H4 (cell line): Measurements from ENCODE around the gene CACNA1F. TPM values are rescaled to one million over a fixed set of nuclear protein-coding genes. Genes with fewer than 3 reads are reported as not detected.

Experiments
- DNase-seq: peaks from one replicate; pipeline ENCODE4 v3.0.0-alpha.2; 2015; ENCODE audit warnings: low spot score
- total RNA-seq: library from RNA; depleted of rRNA; stranded (reverse); fragments of >200 nt; shearing (Covaris generic); gene quantifications from 2 replicates; pipeline ENCODE4 v1.2.3, GENCODE V29; 2014

The CACNA1F gene
- total RNA-seq, 1 experiment from 2014 or later = not detected

GRCh38 chrX:49257846-49258748 is 25.0 kb upstream of the CACNA1F start:
- no peak for DNase-seq

GRCh38 chrX:49257074-49257790 is 24.1 kb upstream of the CACNA1F start:
- DNase-seq = no peak

GRCh38 chrX:49256268-49256995 is 23.3 kb upstream of the CACNA1F start:
- DNase-seq = no peak

GRCh38 chrX:49254639-49255038 is 21.5 kb upstream of the CACNA1F start:
- no peak for DNase-seq

- no peak for DNase-seq
Observed at GRCh38 chrX:49251325-49251724, 18.2 kb upstream of the CACNA1F start.

- DNase-seq = no peak
Observed at GRCh38 chrX:49250578-49250977, 17.4 kb upstream of the CACNA1F start.

- no peak for DNase-seq
Observed at GRCh38 chrX:49250066-49250465, 16.9 kb upstream of the CACNA1F start.

- DNase-seq = no peak
Observed at GRCh38 chrX:49249616-49250015, 16.5 kb upstream of the CACNA1F start.

GRCh38 chrX:49249071-49249470 is 15.9 kb upstream of the CACNA1F start:
- DNase-seq = no peak

GRCh38 chrX:49247916-49248811 is 15.0 kb upstream of the CACNA1F start:
- DNase-seq = no peak

GRCh38 chrX:49247346-49247745 is 14.2 kb upstream of the CACNA1F start:
- DNase-seq = no peak

GRCh38 chrX:49246541-49246940 is 13.4 kb upstream of the CACNA1F start:
- no peak for DNase-seq

- DNase-seq = no peak
Observed at GRCh38 chrX:49244207-49244606, 11.1 kb upstream of the CACNA1F start.

- DNase-seq = no peak
Observed at GRCh38 chrX:49243166-49243565, 10.0 kb upstream of the CACNA1F start.

GRCh38 chrX:49242545-49243066 is 9.5 kb upstream of the CACNA1F start:
- no peak for DNase-seq

- no peak for DNase-seq
Observed at GRCh38 chrX:49238735-49239134, 5.6 kb upstream of the CACNA1F start.

GRCh38 chrX:49237060-49237459 is 3.9 kb upstream of the CACNA1F start:
- DNase-seq = no peak

GRCh38 chrX:49233887-49234555 is 881 bp upstream of the CACNA1F start:
- DNase-seq = no peak

- DNase-seq = no peak
Observed at GRCh38 chrX:49232525-49232924, 615 bp downstream of the CACNA1F start.

GRCh38 chrX:49231333-49232000 is 1.7 kb downstream of the CACNA1F start:
- DNase-seq = no peak
